Stimulated activated memory B cell treated with anti-CD40 and anti-IgM and Interleukin-4, amounts not matched to agents 10 μg/mL and 1 μg/mL and 100 μg/mL, for 72 hours (primary cell): ENCODE results near the gene NKPD1.

ENCODE experiments used
- ATAC-seq: fragments of 150-1000 bp; cut with Tn5 transposase; 2 replicates; pipeline ENCODE4 v1.10.0; 2021
- H3K27ac Mint-ChIP-seq: one replicate; pipeline ENCODE4 v1.8.0; 2022; ENCODE audit warnings: mild to moderate bottlenecking, mixed read lengths
- H3K27me3 Mint-ChIP-seq: one replicate; pipeline ENCODE4 v1.8.0; 2022; ENCODE audit warnings: mixed read lengths
- H3K36me3 Mint-ChIP-seq: one replicate; pipeline ENCODE4 v1.8.0; 2022; ENCODE audit warnings: mixed read lengths
- H3K4me1 Mint-ChIP-seq: one replicate; pipeline ENCODE4 v1.8.0; 2022; ENCODE audit warnings: mixed read lengths
- H3K4me3 Mint-ChIP-seq: one replicate; pipeline ENCODE4 v1.8.0; 2022; ENCODE audit warnings: mild to moderate bottlenecking, moderate library complexity, mixed read lengths
- H3K9me3 Mint-ChIP-seq: one replicate; pipeline ENCODE4 v1.8.0; 2022; ENCODE audit warnings: mixed read lengths

NKPD1 gene

DNA sequence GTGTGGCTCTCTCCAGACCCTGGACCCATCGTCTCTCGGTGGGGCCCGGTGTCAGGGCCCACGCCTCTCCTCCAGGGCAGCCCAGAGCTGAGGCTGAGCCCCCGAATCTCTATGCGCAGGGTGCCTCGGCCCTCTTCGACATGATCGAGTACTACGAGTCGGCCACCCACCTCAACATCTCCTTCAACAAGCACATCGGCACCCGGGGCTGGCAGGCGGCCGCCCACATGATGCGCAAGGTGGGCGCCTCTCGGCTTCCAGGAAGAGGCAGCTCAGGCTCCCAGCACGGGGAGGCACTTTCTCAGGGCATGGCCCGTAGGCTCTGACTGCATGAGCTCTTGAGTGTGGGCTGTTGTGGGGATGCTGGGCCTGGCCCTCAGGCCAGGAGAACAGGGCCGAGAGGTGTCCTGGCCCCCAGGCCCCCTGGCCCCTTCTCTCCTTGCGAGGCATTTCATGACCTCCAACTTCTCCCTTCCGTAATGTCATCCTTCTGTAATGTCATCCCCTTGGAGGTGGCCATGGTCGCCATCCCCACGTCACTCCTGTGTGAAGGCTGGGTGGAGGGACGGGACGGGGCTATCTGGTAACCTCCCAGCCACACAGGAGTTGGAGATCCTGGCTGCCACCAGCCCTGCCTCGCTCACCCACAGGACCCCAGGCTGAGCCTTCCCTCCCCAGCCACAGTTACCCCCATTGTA, 19.4 kb downstream of the NKPD1 start:
- H3K4me3 Mint-ChIP-seq = no peak overlapping the region
- no peaks in the 10 kb centered on the region for H3K9me3 Mint-ChIP-seq
- peaks cover 29% of the 10 kb centered on the region for H3K4me1 Mint-ChIP-seq
- H3K27ac Mint-ChIP-seq = no peak overlapping the region
- H3K27me3 Mint-ChIP-seq = no peaks in the 10 kb centered on the region
- ATAC-seq = no peak
- H3K36me3 Mint-ChIP-seq = peaks cover 38% of the 10 kb centered on the region

GRCh38 chr19:45140533-45140932, 20.2 kb downstream of the NKPD1 start:
- H3K27me3 Mint-ChIP-seq = no peaks in the 10 kb centered on the region
- peaks cover 38% of the 10 kb centered on the region for H3K36me3 Mint-ChIP-seq
- no peaks in the 10 kb centered on the region for H3K9me3 Mint-ChIP-seq
- no peak overlapping the region for H3K27ac Mint-ChIP-seq
- no peak for ATAC-seq
- no peak overlapping the region for H3K4me3 Mint-ChIP-seq
- peaks cover 38% of the 10 kb centered on the region for H3K4me1 Mint-ChIP-seq

- Mint-ChIP-seq H3K27me3 (no peaks in the 10 kb centered on the region), H3K4me3 (no peak overlapping the region), H3K27ac (no peak overlapping the region), H3K36me3 (peaks cover 38% of the 10 kb centered on the region), H3K9me3 (no peaks in the 10 kb centered on the region), H3K4me1 (peaks cover 38% of the 10 kb centered on the region)
- no peak for ATAC-seq
Measured at GRCh38 chr19:45140144-45140503, 20.7 kb downstream of the NKPD1 start.

DNA sequence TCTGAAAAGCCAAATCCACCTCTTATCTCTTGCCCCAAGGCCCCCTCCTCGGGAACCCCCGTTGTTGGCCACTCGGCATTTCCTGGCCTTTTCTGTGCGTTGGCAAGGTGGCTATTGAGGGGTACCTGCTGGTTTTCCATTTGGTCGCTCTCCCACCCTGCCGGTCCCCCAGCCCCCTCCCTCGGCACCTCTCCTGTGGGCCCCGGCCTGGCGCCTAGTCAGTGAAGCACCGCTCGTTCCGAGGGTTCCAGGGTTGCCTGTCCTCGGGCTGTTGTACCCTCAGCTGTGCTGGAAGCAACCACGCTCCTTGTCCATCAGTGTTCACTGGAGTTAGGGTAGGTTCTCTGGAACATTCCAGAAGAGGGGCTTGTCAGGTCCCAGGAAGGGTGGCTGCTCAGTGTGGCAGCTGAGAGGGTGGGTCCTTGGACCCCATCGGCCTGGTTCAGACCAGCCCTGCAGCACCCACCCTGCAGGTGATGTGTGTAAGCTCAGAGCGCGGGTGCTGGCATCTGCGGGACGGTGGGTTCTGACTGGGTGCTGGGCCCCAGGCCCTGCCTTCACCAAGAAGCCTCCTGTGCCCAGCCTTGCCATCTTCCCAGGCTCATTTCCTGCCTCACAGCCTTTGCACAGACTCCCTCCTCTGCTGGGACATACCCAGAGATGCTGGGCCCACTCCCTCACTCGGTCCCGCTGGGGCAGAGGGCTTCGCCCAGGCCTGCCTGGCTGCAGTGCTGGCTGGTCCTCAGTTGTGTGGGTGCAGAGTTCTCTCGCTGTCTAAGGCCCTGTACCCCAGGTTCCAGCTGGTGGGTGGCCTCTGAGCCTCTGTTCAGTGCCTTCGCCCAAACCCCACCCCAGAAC, 21.3 kb downstream of the NKPD1 start:
- ATAC-seq = no peak
- Mint-ChIP-seq H3K9me3 (no peaks in the 10 kb centered on the region), H3K27me3 (no peaks in the 10 kb centered on the region), H3K4me1 (peaks cover 42% of the 10 kb centered on the region), H3K27ac (no peak overlapping the region), H3K36me3 (peaks cover 37% of the 10 kb centered on the region), H3K4me3 (no peak overlapping the region)

DNA sequence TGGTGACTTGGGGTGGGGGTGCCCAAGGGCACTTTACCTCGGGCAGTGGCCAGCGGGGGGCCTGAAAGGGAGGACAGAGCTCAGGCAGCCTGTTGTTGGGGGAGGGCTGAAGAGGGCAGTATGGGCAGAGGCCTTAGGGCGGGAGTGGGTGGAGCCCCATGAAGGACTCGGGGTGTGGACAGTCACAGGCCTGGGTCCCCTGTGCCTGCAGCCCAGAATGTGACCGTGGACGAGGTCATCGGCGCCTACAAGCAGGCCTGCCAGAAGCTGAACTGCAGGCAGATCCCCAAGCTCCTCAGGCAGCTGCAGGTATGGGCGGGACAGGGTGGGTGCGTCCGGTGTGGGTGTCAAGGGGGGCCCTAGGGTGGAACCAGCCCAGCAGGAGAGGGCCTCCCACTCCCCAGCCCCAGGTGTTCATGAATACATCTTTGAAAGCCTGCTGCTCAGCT, 22.5 kb downstream of the NKPD1 start:
- Mint-ChIP-seq H3K9me3 (no peaks in the 10 kb centered on the region), H3K36me3 (peaks cover 38% of the 10 kb centered on the region), H3K27me3 (no peaks in the 10 kb centered on the region), H3K27ac (no peak overlapping the region), H3K4me1 (peaks cover 54% of the 10 kb centered on the region), H3K4me3 (no peak overlapping the region)
- no peak for ATAC-seq

DNA sequence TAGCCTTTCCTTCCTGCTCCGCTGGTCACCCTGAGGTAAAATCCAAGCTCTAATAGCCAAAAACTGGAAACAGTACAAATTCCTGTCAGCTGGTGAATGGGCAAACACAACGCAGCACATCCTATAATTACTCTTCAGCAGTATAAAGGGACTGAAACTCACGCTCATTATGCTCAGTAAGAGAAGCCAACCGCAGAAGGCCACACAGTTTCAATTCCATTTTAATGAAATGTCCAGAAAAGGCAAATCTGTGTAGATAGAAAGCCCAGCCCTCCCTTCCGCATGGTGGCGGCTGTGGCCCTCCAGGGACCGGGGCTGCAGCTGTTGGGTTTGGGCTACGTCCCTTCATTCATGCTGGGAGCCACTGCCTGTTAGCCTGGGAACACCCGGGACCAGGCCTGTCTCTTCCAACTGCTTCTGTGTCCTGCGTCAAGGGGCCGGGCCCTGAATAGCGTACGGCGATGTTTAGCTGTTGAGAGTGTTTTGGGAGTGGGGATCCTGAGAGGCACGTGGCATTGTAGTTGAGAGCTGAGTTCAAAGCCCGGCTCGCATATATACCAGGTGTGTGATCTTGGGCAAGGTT, 23.5 kb downstream of the NKPD1 start:
- H3K36me3 Mint-ChIP-seq = peaks cover 27% of the 10 kb centered on the region
- peak; percentile 94 for ATAC-seq
- peak overlapping the region; percentile 84 for H3K27ac Mint-ChIP-seq
- no peaks in the 10 kb centered on the region for H3K27me3 Mint-ChIP-seq
- H3K4me1 Mint-ChIP-seq = peaks cover 46% of the 10 kb centered on the region
- H3K9me3 Mint-ChIP-seq = no peaks in the 10 kb centered on the region
- H3K4me3 Mint-ChIP-seq = peak overlapping the region; percentile 73

DNA sequence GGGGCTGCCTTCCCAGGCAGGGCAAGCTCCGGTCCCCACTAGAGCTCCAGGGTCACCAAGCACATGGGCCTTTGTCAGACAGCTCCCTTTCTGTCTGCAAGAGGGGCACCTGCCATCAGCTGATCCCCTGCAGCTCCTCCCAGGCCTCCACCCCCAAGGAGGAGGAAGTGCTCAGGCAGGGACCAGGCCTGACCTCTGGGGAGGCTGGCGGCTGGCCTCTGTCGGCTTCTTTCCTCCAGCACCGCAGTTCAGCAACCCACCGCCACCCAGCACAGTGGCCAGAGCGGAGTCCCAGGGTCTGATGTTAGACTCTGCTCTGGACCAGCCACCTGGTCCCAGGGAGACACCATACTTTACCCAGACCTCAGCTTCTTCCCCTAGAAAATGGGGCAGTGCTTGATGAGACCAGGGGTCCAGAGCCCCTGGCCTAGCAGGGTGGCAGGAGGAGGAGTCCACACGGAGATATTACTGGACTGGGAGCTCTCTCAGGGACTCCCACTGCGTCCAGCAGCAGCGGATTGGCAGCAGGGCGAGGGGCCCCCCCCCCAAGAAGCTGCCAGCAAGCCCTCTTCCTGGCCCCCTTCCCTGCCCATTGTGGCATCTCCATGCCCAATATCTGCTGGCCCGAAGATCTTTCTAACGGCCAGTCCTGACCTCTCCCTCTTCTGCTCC, 24.1 kb downstream of the NKPD1 start:
- Mint-ChIP-seq H3K9me3 (no peaks in the 10 kb centered on the region), H3K4me1 (peaks cover 46% of the 10 kb centered on the region), H3K27me3 (no peaks in the 10 kb centered on the region), H3K27ac (peak overlapping the region; percentile 84), H3K36me3 (peaks cover 25% of the 10 kb centered on the region), H3K4me3 (peak overlapping the region; percentile 73)
- no peak for ATAC-seq

- Mint-ChIP-seq H3K27me3 (no peaks in the 10 kb centered on the region), H3K4me3 (no peak overlapping the region), H3K4me1 (peaks cover 55% of the 10 kb centered on the region), H3K36me3 (peaks cover 12% of the 10 kb centered on the region), H3K9me3 (no peaks in the 10 kb centered on the region), H3K27ac (peak overlapping the region; percentile 84)
- no peak for ATAC-seq
Measured at GRCh38 chr19:45135176-45135885, 25.5 kb downstream of the NKPD1 start.

DNA sequence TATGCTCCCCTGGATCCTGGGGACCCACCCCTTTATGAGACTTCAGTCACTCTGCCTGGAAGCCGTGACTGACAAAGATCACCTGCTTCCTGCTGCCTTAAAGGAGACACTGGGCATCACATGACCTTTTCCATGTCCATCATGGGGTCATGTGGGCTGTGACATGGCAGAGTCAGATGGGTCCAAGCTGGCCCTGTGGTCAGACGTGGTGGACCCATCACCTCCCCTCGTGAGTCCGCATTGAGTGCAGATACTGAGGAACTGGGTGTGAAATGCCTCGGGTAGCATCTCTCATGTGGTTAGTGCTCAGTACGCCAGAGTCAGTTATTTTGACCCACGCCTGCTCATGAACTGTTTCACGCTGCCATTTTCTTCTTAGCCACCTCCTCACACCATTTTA, 27.1 kb downstream of the NKPD1 start:
- Mint-ChIP-seq H3K9me3 (no peaks in the 10 kb centered on the region), H3K27me3 (no peaks in the 10 kb centered on the region), H3K4me1 (peaks cover 55% of the 10 kb centered on the region), H3K4me3 (no peak overlapping the region), H3K36me3 (peaks cover 11% of the 10 kb centered on the region), H3K27ac (peak overlapping the region; percentile 66)
- no peak for ATAC-seq

DNA sequence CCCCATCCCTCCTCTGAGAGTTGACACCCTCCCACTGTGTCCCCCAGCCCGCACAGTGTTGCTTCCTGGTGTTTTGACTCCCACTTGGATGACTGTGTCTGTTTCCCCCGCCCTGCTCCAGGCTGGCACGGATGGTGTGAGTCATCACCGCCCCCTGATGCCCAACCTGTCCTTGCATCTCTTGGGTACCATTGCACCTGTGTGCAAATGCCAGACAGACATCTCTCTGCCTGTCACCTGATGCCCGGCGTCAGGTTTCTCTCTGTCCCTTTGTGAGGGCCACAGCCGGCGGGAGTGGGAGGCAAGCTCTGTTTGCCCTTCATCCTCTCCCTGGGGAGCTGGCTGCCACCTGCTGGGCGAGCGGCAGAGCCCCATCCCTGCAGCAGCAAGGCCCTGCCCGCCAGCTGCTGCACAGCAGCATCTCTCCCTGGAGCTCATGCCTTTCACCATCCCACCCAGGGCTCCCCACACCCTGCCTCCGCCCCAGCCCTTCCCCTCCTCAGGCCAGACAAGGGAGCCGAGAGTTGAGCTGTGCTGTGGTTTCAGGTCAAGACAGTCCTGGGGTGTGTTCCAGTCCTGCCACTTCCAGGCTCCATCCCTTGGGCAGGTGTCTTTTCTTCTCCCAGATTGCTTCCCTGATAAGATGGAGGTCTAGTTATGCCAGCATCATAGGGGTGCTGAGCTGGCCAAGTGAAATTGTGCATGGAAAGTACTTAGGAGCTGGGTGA, 29.7 kb downstream of the NKPD1 start:
- H3K4me1 Mint-ChIP-seq = peaks cover 39% of the 10 kb centered on the region
- H3K27me3 Mint-ChIP-seq = no peaks in the 10 kb centered on the region
- H3K36me3 Mint-ChIP-seq = peaks cover 6% of the 10 kb centered on the region
- H3K4me3 Mint-ChIP-seq = no peak overlapping the region
- ATAC-seq = peak; percentile 51
- no peaks in the 10 kb centered on the region for H3K9me3 Mint-ChIP-seq
- peak overlapping the region; percentile 44 for H3K27ac Mint-ChIP-seq

DNA sequence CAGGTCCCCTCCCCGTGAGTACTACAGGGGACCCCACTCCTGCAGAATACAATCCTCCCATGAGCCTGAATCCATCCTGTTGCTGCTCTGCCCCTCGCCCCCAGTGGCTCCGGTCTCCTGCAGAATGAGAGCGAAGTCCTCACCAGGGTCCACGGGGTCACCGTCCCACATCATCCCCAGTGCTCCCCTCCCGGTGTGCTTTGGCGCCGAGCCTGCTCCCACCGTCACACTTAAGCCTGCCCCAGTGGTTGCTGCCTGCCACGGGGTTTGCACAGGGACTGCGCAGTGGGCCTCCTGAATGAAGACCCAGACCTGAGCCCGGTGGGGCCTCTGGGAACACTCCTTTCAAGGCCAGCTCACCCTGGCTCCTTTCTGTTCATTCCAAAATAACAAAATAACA, 30.5 kb downstream of the NKPD1 start:
- no peaks in the 10 kb centered on the region for H3K9me3 Mint-ChIP-seq
- H3K4me3 Mint-ChIP-seq = no peak overlapping the region
- no peak overlapping the region for H3K27ac Mint-ChIP-seq
- no peaks in the 10 kb centered on the region for H3K27me3 Mint-ChIP-seq
- no peak for ATAC-seq
- peaks cover 42% of the 10 kb centered on the region for H3K4me1 Mint-ChIP-seq
- peaks cover 6% of the 10 kb centered on the region for H3K36me3 Mint-ChIP-seq

GRCh38 chr19:45128806-45129205, 32.0 kb downstream of the NKPD1 start:
- Mint-ChIP-seq H3K9me3 (no peaks in the 10 kb centered on the region), H3K36me3 (no peaks in the 10 kb centered on the region)

DNA sequence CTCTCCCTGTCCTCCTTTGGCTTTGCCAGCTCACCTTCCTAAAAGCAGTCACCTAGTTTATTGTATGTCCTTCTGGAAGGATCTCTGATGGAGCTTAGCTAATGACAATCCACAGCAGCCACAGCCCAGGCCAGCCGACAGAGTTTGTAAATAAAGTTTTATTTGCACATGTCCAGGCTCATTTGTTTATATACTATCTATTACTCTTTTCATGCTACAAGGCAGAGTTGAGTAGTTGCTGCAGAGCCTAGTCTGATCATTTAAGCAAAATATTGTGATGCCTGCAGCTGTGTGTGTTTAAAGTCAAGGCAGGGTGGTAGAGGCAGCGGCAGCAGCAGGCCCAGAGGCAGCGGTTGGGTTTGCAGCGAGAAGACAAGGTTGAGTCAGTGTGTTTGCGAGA, 32.6 kb downstream of the NKPD1 start:
- H3K27me3 Mint-ChIP-seq = no peaks in the 10 kb centered on the region
- no peaks in the 10 kb centered on the region for H3K36me3 Mint-ChIP-seq
- ATAC-seq = no peak
- H3K27ac Mint-ChIP-seq = no peak overlapping the region
- H3K9me3 Mint-ChIP-seq = no peaks in the 10 kb centered on the region
- H3K4me1 Mint-ChIP-seq = peaks cover 38% of the 10 kb centered on the region
- H3K4me3 Mint-ChIP-seq = no peak overlapping the region

More at GRCh38 chr19:45128806-45129205, 32.0 kb downstream of the NKPD1 start:
- Mint-ChIP-seq H3K27ac (no peak overlapping the region), H3K27me3 (no peaks in the 10 kb centered on the region), H3K4me1 (peaks cover 40% of the 10 kb centered on the region), H3K4me3 (no peak overlapping the region)
- ATAC-seq = no peak

DNA sequence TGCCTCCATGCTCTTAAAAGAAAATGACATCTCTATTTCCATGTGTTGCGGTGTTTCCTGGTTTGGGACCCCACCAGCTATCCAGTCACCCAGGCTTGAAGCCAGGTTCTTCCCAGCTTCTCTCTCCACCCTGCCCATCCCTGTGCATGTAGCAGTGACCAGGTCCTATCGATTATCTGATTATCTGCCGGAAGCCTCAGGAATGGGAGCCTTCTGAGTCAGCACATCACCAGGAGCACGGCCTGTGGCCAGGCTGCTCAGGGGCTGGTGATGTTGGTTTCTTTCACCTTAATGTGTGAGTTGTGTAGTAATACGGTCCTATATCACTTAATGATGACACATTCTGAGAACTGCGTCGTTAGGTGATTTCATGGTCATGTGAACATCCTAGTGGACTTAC, 34.1 kb downstream of the NKPD1 start:
- no peak overlapping the region for H3K27ac Mint-ChIP-seq
- peaks cover 49% of the 10 kb centered on the region for H3K4me1 Mint-ChIP-seq
- no peak for ATAC-seq
- H3K4me3 Mint-ChIP-seq = no peak overlapping the region
- H3K27me3 Mint-ChIP-seq = no peaks in the 10 kb centered on the region
- H3K36me3 Mint-ChIP-seq = no peaks in the 10 kb centered on the region
- no peaks in the 10 kb centered on the region for H3K9me3 Mint-ChIP-seq
